ENCODE measurements around the gene KIF26B.

- TF ChIP-seq, protein P1, sequence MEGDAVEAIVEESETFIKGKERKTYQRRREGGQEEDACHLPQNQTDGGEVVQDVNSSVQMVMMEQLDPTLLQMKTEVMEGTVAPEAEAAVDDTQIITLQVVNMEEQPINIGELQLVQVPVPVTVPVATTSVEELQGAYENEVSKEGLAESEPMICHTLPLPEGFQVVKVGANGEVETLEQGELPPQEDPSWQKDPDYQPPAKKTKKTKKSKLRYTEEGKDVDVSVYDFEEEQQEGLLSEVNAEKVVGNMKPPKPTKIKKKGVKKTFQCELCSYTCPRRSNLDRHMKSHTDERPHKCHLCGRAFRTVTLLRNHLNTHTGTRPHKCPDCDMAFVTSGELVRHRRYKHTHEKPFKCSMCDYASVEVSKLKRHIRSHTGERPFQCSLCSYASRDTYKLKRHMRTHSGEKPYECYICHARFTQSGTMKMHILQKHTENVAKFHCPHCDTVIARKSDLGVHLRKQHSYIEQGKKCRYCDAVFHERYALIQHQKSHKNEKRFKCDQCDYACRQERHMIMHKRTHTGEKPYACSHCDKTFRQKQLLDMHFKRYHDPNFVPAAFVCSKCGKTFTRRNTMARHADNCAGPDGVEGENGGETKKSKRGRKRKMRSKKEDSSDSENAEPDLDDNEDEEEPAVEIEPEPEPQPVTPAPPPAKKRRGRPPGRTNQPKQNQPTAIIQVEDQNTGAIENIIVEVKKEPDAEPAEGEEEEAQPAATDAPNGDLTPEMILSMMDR (optimal IDR thresholded peaks at IDR 0.05 in 1 of 3, IDR thresholded peaks at IDR 0.05 in 1 of 3, conservative IDR thresholded peaks at IDR 0.05 in 1 of 3; ENCODE audit: extremely low read depth in 1 of 3, insufficient read depth in 2 of 3, low read length in 3 of 3), result no peak
- TF ChIP-seq EZH2 (IDR thresholded peaks at IDR 0.05; ENCODE audit: low read length), result no peak
These were observed 286.1 kb downstream of the KIF26B start for GRCh38 chr1:245440922-245441321.
